ENCODE results near the gene ZNF385C.
A peak's percentile ranks its signal among the peaks of the same experiment; 100 is the strongest.

The ZNF385C gene

DNA sequence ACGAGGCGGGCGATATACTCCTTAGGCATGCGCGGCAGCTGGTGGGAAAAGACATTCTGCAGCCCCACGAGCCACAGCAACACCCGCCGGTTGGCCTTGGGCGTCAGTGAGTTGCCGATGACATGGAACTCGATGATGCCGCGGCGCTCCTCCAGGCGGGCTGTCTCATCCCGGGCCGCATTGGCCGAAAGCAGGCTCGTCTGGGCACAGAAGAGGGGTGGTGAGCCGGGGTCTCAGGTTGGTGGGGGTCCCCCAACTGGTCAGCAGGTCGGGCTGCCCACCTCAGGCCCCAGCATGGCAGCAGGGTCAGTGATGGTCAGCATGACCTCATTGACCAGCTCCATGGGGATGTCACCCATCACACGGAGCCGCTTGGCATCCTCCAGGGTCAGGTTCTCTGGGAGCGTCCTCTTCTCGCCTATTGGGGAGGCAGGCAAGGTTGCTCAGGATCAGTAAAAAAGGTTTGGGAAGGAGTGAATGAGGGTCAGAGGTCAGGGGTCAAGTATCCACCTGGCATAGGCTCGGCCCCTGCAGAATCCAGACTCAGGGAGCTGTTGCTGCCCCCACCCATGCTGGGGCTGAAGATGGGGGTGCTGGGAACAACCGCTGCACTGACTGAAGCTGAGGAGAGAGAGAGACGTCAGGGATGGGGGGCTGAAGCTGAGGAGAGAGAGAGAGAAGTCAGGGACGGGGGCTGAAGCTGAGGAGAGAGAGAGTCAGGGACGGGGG, 19.3 kb upstream of the ZNF385C start:
- DNase-seq (ENCODE audit: extremely low read depth, insufficient read length): no peak
- H3K4me3 ChIP-seq (replicated peaks; ENCODE audit: low read depth, low read length): no peak overlapping the region
- TF ChIP-seq, protein P1, sequence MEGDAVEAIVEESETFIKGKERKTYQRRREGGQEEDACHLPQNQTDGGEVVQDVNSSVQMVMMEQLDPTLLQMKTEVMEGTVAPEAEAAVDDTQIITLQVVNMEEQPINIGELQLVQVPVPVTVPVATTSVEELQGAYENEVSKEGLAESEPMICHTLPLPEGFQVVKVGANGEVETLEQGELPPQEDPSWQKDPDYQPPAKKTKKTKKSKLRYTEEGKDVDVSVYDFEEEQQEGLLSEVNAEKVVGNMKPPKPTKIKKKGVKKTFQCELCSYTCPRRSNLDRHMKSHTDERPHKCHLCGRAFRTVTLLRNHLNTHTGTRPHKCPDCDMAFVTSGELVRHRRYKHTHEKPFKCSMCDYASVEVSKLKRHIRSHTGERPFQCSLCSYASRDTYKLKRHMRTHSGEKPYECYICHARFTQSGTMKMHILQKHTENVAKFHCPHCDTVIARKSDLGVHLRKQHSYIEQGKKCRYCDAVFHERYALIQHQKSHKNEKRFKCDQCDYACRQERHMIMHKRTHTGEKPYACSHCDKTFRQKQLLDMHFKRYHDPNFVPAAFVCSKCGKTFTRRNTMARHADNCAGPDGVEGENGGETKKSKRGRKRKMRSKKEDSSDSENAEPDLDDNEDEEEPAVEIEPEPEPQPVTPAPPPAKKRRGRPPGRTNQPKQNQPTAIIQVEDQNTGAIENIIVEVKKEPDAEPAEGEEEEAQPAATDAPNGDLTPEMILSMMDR (IDR thresholded peaks at IDR 0.05; ENCODE audit: insufficient read depth, low read length, poor library complexity, severe bottlenecking): no peak
- no peaks in the 10 kb centered on the region for H3K27me3 ChIP-seq (replicated peaks; ENCODE audit: control insufficient read depth, insufficient read depth, low read length)
- H3K36me3 ChIP-seq (ENCODE audit: control insufficient read depth, insufficient read depth, low read length): peaks cover 14% of the 10 kb centered on the region

DNA sequence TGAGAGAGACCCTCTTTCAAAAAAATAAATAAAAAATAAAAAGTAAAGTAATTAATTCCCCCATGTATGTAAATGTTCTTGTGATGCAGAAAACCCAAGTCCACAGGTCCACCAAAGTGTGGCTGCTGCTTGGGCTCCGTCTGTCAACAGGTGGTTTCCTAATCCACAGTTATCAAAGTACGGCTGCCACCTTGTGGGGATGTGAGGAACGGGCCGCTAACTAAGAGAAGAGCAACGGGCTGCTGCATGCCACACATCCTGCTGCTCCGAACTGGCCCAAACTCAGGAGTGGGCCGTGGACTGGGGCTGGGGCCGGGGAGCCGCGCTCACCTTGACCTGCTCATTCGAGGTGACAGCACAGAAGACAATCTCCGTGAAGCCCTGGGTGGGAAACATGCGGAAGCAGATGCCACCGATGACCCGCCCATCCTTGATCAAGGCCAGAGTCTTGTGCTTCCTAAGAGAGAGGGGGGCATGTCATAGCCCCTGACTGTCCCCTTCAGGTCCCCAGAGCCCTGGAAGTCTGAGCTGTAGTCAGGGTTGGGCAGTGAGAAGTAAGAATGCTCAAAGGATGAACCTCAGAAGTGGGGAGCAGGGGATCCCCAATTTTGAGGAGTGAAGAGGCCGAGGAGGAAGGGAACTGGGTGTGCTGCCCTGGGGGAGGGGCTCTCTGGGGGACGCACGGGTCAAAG, 18.6 kb upstream of the ZNF385C start:
- Histone ChIP-seq H3K4me3 (replicated peaks; ENCODE audit: low read depth, low read length) (no peak overlapping the region), H3K36me3 (ENCODE audit: control insufficient read depth, insufficient read depth, low read length) (peaks cover 13% of the 10 kb centered on the region), H3K27me3 (replicated peaks; ENCODE audit: control insufficient read depth, insufficient read depth, low read length) (no peaks in the 10 kb centered on the region)
- peak; percentile 72 for DNase-seq (ENCODE audit: extremely low read depth, insufficient read length)
- TF ChIP-seq, protein P1 (IDR thresholded peaks at IDR 0.05; ENCODE audit: insufficient read depth, low read length, poor library complexity, severe bottlenecking): peak; percentile 86

DNA sequence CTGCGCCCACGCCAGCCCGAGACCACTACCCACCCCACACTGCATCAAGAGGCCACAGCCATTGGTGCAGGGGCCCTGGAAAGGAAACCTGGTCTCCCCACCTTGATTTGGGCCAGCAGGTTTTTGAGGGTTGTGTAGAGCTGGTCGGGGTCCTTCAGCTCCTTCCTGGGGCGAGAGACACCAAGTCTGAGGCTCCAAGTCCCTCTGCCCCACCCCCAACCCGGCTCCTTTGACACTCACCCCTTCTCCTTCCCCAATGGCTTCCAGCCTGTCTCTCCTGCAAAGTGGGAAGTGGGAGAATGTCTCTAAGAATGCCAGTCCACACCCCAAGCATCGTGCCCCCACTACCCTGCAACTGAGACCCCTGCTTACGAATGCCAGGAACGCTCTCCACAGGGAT, 15.8 kb upstream of the ZNF385C start:
- Histone ChIP-seq H3K27me3 (replicated peaks; ENCODE audit: control insufficient read depth, insufficient read depth, low read length) (no peaks in the 10 kb centered on the region), H3K36me3 (ENCODE audit: control insufficient read depth, insufficient read depth, low read length) (peaks cover 14% of the 10 kb centered on the region), H3K4me3 (replicated peaks; ENCODE audit: low read depth, low read length) (no peak overlapping the region)
- no peak for DNase-seq (ENCODE audit: extremely low read depth, insufficient read length)
- TF ChIP-seq, protein P1 (IDR thresholded peaks at IDR 0.05; ENCODE audit: insufficient read depth, low read length, poor library complexity, severe bottlenecking): no peak

DNA sequence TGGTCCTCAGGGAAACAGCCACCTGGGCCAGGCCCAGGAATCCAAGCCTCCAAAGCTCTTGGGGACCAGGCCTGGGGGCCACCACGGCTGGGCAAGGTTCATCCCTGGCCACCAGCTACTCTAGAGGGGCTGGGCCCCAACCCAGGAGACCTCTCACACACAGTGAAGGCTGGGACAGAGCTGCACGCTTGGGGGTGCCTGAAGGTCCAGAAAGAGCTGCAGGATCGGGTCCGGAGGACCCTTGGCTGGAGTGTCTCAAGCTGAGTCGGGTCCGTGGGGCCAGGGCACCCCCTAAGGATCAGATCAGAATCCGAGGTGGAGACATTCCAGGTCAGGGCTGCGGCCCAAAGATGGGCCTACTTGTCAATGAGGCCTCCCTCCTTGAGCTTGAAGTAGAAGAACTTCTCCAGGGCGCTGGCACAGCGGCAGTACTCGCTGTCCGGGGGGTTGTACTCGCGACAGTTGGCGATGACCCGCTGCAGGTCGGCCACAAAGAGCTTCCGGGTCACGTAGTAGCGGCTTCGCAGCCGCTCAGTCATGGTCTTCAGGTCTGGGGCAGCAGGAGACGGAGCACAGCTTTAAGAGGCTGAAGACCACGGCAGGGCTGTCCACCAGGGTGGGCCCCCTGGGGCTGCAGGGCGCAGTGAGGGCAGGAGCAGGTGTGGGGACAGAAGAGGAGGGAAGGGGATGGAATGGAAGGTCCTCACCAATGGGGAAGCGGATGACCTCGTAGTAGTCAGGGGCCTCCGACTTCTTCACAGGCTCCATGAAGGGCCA, 15.2 kb upstream of the ZNF385C start:
- H3K27me3 ChIP-seq (replicated peaks; ENCODE audit: control insufficient read depth, insufficient read depth, low read length): no peaks in the 10 kb centered on the region
- TF ChIP-seq, protein P1 (IDR thresholded peaks at IDR 0.05; ENCODE audit: insufficient read depth, low read length, poor library complexity, severe bottlenecking): no peak
- peaks cover 14% of the 10 kb centered on the region for H3K36me3 ChIP-seq (ENCODE audit: control insufficient read depth, insufficient read depth, low read length)
- no peak overlapping the region for H3K4me3 ChIP-seq (replicated peaks; ENCODE audit: low read depth, low read length)
- no peak for DNase-seq (ENCODE audit: extremely low read depth, insufficient read length)

DNA sequence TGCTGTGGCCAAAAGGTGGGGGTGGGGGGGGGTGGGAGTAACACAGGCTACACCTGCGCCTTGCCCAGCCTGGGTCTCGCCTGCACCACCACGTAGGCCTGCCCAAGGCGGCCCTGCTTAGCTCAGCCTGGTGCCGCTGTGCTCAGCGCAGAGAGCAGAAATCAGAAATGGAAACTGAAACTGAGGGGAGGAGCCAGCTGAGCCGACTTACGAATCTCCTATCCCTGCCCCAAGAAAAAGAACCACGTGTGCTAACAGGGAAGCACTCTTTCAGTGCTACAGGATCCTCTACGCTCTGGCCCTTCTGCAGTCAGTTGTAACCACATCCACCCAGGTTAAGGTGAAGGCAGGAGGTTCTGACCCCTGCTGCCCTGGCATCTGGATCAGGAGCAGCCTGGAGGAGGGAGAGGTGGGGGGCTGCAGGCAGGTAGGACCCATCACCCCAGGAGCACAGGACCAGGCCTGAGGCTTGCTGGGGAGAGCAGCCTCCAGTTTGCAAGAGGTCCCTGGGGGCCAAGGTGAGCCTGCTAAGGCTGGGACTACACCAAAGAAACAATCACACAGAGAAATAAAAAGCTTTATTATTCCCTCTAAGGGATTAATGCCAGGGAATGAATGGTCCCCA, 14.4 kb upstream of the ZNF385C start, which contains the start of gene DHX58:
TSS of gene DHX58 (minus strand) at position 163 of the 625 bp plus-strand sequence. CDS start 822 bp downstream, outside the sequence.
- no peaks in the 10 kb centered on the region for H3K27me3 ChIP-seq (replicated peaks; ENCODE audit: control insufficient read depth, insufficient read depth, low read length)
- H3K4me3 ChIP-seq (replicated peaks; ENCODE audit: low read depth, low read length): peak within 1 kb of the TSS; percentile 65
- DNase-seq (ENCODE audit: extremely low read depth, insufficient read length): peak; percentile 82
- TF ChIP-seq, protein P1 (IDR thresholded peaks at IDR 0.05; ENCODE audit: insufficient read depth, low read length, poor library complexity, severe bottlenecking): no peak
- peaks cover 11% of the 10 kb centered on the region for H3K36me3 ChIP-seq (ENCODE audit: control insufficient read depth, insufficient read depth, low read length)
